KOPT-K1 (cell line): ENCODE results near the gene ADGRB2.

Experiments used
- H3K27ac ChIP-seq: fragments of 200-600 bp; sonication (generic); 2 replicates; pipeline ENCODE4 v1.5.1; 2016; ENCODE audit warnings: antibody characterized with exemption, mild to moderate bottlenecking, low read depth, low read length; ENCODE audit not compliant: poor library complexity, severe bottlenecking
- H3K36me3 ChIP-seq: fragments of 200-600 bp; sonication (generic); 2 replicates; pipeline ENCODE4 v1.5.1; 2017; ENCODE audit warnings: antibody characterized with exemption, mild to moderate bottlenecking, low read length, moderate library complexity; ENCODE audit not compliant: insufficient read depth
- H3K9me3 ChIP-seq: fragments of 200-600 bp; sonication (generic); 2 replicates; pipeline ENCODE4 v1.5.1; 2017; ENCODE audit warnings: antibody characterized with exemption, low read length, mild to moderate bottlenecking; ENCODE audit not compliant: insufficient read depth, poor library complexity, severe bottlenecking

The ADGRB2 gene

GRCh38 chr1:31781138-31781755 is 17.1 kb upstream of the ADGRB2 start:
- Histone ChIP-seq H3K36me3 (no peaks in the 10 kb centered on the region), H3K9me3 (no peaks in the 10 kb centered on the region), H3K27ac (no peak overlapping the region)

GRCh38 chr1:31780632-31781031 is 16.5 kb upstream of the ADGRB2 start:
- no peaks in the 10 kb centered on the region for H3K36me3 ChIP-seq
- H3K9me3 ChIP-seq: no peaks in the 10 kb centered on the region
- H3K27ac ChIP-seq: no peak overlapping the region

- Histone ChIP-seq H3K9me3 (no peaks in the 10 kb centered on the region), H3K27ac (no peak overlapping the region), H3K36me3 (no peaks in the 10 kb centered on the region)
These were observed 15.5 kb upstream of the ADGRB2 start for GRCh38 chr1:31779687-31780086.

GRCh38 chr1:31778763-31779488 is 14.8 kb upstream of the ADGRB2 start:
- H3K9me3 ChIP-seq: no peaks in the 10 kb centered on the region

GRCh38 chr1:31776516-31776915 is 12.4 kb upstream of the ADGRB2 start:
- Histone ChIP-seq H3K27ac (no peak overlapping the region), H3K36me3 (no peaks in the 10 kb centered on the region), H3K9me3 (no peaks in the 10 kb centered on the region)

More at GRCh38 chr1:31778763-31779488, 14.8 kb upstream of the ADGRB2 start:
- Histone ChIP-seq H3K27ac (no peak overlapping the region), H3K36me3 (no peaks in the 10 kb centered on the region)

- H3K9me3 ChIP-seq: no peaks in the 10 kb centered on the region
- no peaks in the 10 kb centered on the region for H3K36me3 ChIP-seq
- no peak overlapping the region for H3K27ac ChIP-seq
These were observed 11.9 kb upstream of the ADGRB2 start for GRCh38 chr1:31776032-31776431.

GRCh38 chr1:31775210-31775999 is 11.3 kb upstream of the ADGRB2 start:
- Histone ChIP-seq H3K36me3 (no peaks in the 10 kb centered on the region), H3K9me3 (no peaks in the 10 kb centered on the region)

GRCh38 chr1:31774495-31774894 is 10.4 kb upstream of the ADGRB2 start:
- H3K36me3 ChIP-seq: no peaks in the 10 kb centered on the region
- no peaks in the 10 kb centered on the region for H3K9me3 ChIP-seq
- no peak overlapping the region for H3K27ac ChIP-seq

More at GRCh38 chr1:31775210-31775999, 11.3 kb upstream of the ADGRB2 start:
- H3K27ac ChIP-seq: no peak overlapping the region

GRCh38 chr1:31773861-31774260 is 9.7 kb upstream of the ADGRB2 start:
- Histone ChIP-seq H3K27ac (no peak overlapping the region), H3K36me3 (no peaks in the 10 kb centered on the region), H3K9me3 (no peaks in the 10 kb centered on the region)

GRCh38 chr1:31772669-31773248 is 8.6 kb upstream of the ADGRB2 start:
- no peaks in the 10 kb centered on the region for H3K9me3 ChIP-seq
- H3K36me3 ChIP-seq: no peaks in the 10 kb centered on the region
- no peak overlapping the region for H3K27ac ChIP-seq

- H3K27ac ChIP-seq: no peak overlapping the region
- no peaks in the 10 kb centered on the region for H3K36me3 ChIP-seq
- H3K9me3 ChIP-seq: no peaks in the 10 kb centered on the region
These were observed 7.9 kb upstream of the ADGRB2 start for GRCh38 chr1:31771891-31772668.

- Histone ChIP-seq H3K27ac (peak overlapping the region; percentile 8), H3K36me3 (no peaks in the 10 kb centered on the region), H3K9me3 (no peaks in the 10 kb centered on the region)
These were observed 5.7 kb upstream of the ADGRB2 start for GRCh38 chr1:31769720-31770390.

GRCh38 chr1:31768939-31769704 is 5.0 kb upstream of the ADGRB2 start:
- Histone ChIP-seq H3K9me3 (no peaks in the 10 kb centered on the region), H3K36me3 (no peaks in the 10 kb centered on the region), H3K27ac (peak overlapping the region; percentile 8)
